GM19455 (cell line): ENCODE measurements around the gene GHRHR.

Experiments used
- ATAC-seq: cut with Tn5 transposase; IDR thresholded peaks from one replicate; pipeline ENCODE4 v1.9.1; 2021; ENCODE audit not compliant: unreplicated experiment

Gene GHRHR

GRCh38 chr7:31002256-31002655, 38.5 kb downstream of the GHRHR start:
- ATAC-seq = no peak

- no peak for ATAC-seq
Measured at GRCh38 chr7:31003097-31003496, 39.3 kb downstream of the GHRHR start.

DNA sequence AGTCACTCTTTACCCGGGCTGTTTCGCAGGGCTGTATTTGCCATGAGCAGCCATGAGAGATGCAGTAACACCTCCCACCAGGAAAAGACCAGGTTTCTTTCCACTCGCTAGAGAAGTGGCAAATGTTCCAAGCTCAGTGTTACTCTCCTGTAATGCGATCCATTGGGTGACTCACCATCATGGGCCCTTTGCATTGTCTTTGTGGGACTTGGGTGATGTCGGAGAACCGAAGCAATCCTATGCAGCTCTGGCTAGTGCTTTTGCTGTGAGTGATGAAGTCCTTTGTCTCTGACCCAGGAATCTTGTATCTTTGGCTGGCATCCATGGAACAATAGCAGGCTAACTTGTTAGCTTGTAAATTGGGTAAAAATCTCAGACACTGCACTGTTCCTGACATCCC, 40.0 kb downstream of the GHRHR start:
- no peak for ATAC-seq

- ATAC-seq = no peak
Measured at GRCh38 chr7:31004393-31004792, 40.6 kb downstream of the GHRHR start.

GRCh38 chr7:31006857-31007256, 43.1 kb downstream of the GHRHR start:
- no peak for ATAC-seq

DNA sequence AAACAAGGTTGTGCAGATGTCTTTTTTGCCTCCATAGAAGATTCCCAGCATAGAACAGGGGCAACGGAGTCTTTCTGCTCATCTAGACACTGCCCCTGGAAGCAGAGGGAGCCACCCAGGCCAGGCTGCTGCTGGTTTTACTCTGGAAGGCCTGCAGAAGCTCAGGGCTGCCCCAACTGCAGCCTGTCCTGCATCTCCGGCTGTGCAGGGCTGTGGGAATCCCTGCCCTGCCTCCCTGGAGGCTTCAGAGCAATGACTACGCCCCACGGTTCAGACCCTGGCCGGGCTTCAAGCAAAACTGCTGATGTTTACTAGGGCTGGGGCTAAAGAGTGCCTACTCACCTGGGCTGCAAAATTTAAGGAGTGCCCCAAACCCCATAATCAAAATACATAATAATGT, 43.9 kb downstream of the GHRHR start:
- no peak for ATAC-seq

- ATAC-seq = no peak
Measured at GRCh38 chr7:31014826-31015225, 51.1 kb downstream of the GHRHR start.

GRCh38 chr7:31017032-31017675, 53.4 kb downstream of the GHRHR start:
- ATAC-seq = no peak

DNA sequence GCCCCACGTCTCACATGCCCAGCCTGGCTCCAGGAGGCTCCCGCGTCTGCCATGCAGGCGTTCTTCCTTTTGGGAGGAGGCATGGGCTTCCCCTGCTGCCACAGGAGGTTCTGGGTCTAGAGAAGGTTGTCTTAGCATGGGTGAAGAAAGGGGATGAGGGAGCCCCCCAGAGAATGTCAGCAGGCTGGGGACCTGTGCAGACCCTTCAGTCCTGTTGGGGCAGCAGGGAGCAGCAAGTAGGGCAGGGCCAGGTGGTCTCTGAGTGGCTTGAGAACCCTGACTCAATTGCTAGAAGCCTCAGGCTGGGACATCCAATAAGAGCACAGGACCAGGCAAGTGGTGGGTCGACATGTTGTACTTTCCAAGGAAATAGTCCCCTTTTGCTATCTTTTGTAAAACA, 54.0 kb downstream of the GHRHR start:
- no peak for ATAC-seq

DNA sequence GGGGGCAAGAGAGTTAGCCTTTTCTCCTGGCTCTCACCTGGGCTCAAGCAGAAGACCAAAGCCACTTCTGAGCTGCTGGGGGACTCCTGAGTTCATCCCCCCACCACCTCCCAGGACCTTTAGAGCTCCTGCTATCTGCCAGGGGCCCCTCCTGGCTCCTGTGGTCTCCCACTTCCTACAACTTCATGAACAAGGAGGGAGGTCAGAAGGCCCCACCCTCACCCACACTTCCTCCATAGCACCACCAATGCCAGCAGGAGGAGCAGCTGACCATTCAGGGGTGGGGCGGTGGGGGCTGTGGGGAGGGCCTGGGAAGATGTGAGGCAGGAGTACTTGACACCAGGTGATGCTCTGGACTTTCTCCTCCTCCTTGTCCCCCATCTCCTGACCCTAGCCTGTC, 55.8 kb downstream of the GHRHR start:
- ATAC-seq = no peak

- ATAC-seq = no peak
Measured at GRCh38 chr7:31020161-31020560, 56.4 kb downstream of the GHRHR start.

- no peak for ATAC-seq
Measured at GRCh38 chr7:31020652-31021051, 56.9 kb downstream of the GHRHR start.

DNA sequence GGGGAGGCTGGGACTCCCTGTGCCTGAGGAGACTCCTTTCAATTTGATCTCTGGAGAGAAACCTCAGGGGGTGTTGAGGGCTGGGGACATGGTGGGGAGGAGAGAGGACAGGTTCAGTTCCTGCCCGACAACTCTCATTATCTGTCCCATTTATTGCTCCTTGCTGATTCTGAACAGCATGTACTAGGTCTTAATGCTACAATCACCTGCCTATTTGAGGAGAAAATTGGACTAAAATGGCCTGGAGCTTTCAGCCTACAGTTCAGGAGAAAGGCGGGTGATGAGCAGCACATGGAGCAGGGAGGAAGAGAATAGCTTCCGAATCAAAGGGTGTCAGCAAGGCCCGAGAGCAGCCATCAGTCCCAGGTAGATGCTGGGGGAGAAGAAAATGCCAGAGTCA, 58.4 kb downstream of the GHRHR start:
- no peak for ATAC-seq

DNA sequence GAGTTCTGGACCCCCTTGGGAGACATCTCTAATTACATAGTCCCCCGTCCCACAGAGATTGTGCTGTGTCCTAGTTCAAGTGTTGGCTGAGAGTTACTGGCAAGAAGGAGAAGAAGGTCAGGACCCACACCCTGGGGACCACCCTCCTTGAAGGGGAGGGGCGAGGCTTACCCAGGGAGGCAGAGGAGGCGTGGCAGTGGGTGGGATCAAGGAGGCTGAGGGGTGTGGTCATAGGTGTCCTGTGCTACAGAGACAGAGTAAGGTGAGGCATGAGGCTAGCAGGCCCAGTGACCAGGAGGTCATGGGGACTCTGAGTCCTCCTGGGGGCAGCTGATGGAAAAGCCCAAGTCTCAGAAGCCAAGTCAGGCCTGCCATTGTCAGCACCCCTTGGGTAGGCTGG, 59.0 kb downstream of the GHRHR start:
- ATAC-seq = no peak

DNA sequence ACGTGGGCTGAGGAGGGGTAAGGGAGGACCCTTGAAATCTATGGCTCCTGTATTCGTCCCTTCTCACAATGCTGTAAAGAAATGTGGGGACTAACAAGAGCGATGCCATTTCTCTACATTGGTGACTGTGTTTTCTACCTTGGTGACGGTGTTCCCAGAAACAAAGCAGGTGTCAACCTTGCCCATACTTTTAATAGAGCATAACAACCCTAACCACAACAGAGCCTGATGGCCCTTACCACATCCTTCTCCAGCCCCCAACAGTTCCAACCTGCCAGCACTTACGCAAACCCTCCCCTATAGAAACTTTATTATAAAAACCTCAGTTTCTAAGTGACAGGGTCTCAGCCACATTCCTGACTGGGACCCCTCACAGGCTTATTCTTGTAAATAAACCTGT, 60.1 kb downstream of the GHRHR start:
- ATAC-seq = no peak

GRCh38 chr7:31027161-31027965, 63.6 kb downstream of the GHRHR start:
- no peak for ATAC-seq

GRCh38 chr7:31028006-31028405, 64.3 kb downstream of the GHRHR start:
- ATAC-seq = no peak

DNA sequence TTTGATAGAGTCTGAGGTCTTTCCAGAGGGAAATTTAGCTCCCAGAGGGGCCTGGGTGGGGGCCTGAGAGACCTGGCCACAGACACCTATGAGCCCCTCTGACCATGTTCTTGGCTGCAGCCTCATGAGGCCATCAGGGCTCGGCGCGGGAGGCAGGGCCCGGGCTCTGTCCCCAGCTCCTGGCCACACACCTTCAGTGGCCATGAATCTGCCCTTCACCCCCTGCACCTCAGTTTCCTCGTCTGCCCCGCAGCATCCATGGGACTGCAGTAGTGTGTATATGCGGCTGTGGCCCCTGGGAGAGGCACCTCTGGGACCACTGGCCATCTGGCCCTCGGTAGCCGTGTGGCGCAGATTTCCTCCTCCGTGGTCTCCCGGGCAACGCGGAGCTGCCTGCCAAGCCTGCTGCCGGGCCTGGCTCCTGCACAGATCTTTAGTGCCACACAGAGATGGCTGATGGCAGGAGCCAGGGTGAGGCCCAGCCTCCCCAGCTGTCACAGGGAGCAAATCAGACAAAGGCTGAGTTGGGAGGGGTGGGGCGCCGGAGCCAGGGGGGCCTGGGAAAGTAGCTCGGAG, 64.8 kb downstream of the GHRHR start:
- no peak for ATAC-seq
